Head of caudate nucleus (tissue), 42 donors: Measurements from ENCODE around the gene ERMARD.

Experiments used
- DNase-seq, 42 donors: peaks; one replicate each; pipeline versions ENCODE4 v3.0.0 to v3.0.0-alpha.2; 2020 to 2021; ENCODE audit warnings: mixed read lengths in 7 of 42
- intact Hi-C: fragments of 100-400 bp; cut with DNase I; formaldehyde crosslinking; loops from one replicate; pipeline ENCODE4 v1.15.0; 2022

ERMARD gene

DNA sequence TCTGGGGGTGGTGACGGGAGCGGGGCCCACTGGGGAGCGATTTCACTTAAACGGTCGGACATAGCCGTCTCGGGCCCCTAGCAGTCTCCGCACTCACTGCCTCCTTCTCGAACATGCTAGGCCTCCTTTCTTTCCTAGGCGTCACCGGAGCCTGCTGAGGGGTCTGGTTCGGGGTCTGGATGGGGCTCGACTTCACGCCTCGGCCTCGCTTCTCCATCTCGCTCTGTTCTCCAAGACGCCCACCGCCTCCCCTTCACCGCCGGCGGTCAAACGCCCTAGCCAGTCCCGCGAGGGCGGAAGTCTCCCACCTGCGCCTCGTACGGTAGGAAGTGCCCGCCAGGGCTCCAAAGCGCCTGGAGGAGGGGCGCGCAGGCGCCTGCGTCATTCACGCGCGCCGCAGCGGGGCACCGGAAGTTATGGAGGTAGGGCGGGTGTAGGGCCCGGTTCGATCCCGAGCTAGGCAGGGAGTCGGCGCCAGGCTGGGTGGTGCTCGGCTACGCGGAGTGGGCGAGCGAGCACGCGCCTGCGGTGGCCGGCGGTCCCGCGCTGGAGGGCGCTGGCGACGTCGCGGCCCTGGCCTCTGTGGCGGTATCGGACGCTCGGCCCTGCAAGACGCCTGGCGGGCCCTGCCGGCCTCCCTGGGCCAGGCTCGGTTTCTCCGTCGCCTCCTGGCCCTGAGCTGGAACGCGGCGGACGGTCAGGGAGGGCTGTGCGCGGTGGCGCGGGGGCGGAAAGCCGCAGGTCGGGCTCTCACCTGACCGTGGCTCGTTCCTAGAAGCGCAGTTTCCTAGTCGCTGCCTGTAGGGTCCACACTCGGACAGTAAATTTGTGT is at the start of gene ERMARD, which contains the start of gene DYNLT2:
Gene ERMARD, plus strand, starts transcription at position 381 of the 832 bp plus-strand sequence. Its CDS starts 36 bp downstream, at position 417.
Gene DYNLT2, minus strand, starts transcription at position 331 of the 832 bp plus-strand sequence. Its CDS starts 114 bp downstream, at position 217.
- peak; percentile 83 to 97 (median 94) for DNase-seq
- intact Hi-C loops, result loop anchor here (1.0 to 2.0 kb wide), 2 partner anchors 29 to 802 kb away; partner anchors contain the start of gene PSMB1

DNA sequence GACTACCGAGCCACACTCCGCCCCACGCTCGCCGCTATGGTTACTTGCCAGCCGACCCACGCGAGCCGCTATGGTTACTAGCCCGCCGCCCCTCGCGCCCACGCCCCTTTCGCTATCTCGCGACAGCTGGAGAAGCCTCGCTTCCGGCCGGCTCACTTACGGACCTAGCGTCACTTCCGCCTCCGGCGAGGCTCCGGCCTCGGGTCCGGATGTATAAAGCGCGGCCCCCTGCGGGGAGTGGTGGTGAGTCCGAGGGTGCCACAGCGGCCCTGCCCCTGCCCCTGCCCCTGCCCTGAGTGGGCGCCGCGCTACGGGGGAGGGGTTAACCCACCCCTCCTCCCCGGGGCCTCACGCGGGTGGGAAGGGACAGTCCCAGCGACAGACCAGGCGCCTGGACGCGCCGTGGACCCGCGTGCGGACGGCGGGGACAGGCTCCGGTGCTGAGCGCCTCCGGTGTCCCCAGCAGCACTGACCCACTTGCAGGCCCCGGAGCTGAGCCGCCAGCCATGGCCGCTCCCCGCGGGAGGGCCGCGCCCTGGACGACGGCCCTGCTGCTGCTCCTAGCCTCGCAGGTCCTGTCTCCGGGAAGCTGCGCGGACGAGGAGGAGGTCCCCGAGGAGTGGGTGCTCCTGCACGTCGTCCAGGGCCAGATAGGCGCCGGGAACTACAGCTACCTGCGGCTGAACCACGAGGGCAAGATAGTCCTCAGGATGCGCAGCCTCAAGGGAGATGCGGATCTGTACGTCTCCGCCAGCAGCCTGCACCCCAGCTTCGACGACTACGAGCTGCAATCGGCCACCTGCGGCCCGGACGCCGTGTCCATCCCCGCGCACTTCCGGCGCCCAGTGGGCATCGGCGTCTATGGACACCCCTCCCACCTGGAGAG is 49.2 kb upstream of the ERMARD start, which contains the start of the genes C6orf120 and WDR27:
Gene C6orf120, plus strand, starts transcription at position 173 of the 886 bp plus-strand sequence. Its CDS starts 334 bp downstream, at position 507.
Gene WDR27, minus strand, starts transcription at position 76 of the 886 bp plus-strand sequence. CDS start 13,024 bp downstream, outside the sequence.
- DNase-seq, result peak; percentile 91 to 99 (median 96)
- intact Hi-C loops, result no loop called here

DNA sequence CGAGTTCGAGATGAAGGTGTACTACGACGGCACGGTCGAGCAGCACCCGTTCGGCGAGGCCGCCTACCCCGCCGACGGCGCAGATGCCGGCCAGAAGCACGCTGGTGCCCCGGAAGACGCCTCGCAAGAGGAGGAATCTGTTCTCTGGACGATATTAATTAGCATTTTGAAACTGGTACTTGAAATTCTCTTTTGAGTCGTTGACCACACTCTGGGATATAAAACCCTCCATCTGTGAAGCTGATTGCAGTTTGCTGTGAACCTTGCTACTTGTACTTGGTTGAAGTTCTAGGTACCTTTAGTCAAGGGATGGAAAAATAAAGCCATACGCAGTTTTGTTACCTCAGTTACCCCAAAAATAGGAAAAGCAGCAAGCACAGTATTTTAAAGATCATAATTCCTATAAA is 48.6 kb upstream of the ERMARD start:
- DNase-seq, result no peak
- intact Hi-C loops, result no loop called here

DNA sequence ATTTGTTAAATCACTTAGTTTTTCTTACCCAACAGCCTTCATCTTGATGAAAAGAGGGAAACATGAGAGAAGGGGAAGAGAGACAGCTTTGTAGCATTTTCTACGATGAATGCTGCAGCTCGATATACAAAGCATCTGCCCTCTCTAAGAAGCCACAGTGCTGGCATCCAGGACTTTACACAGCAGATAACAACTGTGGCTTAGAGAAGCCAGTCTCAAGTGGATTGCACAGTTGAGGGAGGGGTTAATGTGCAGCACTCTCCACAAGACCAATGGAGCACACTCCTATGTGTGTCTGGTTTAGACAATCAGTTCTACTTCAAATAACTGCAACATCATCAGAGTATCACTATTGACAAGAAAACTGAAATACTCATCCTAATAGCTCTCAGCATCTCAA is 43.6 kb upstream of the ERMARD start:
- intact Hi-C loops, result no loop called here
- no peak for DNase-seq

DNA sequence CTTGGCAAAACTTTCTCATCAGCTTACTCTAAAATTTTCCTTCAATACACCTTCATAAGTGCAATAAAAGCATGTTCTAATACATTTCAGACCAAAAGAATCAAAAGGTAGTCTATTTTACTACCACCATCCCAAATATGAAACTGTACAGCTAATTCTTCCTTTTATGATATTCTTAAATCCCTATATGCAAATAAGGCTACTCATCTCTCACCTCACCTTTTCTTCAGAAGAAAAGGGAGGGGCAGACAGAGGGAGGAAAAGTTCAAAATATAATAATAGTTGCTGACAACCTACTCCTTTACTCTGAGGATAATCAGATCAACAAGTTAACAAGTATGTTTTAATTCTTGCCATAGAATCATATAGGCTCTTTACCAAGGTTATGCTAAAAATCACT is 42.1 kb upstream of the ERMARD start:
- DNase-seq, result no peak
- intact Hi-C loops, result no loop called here

DNA sequence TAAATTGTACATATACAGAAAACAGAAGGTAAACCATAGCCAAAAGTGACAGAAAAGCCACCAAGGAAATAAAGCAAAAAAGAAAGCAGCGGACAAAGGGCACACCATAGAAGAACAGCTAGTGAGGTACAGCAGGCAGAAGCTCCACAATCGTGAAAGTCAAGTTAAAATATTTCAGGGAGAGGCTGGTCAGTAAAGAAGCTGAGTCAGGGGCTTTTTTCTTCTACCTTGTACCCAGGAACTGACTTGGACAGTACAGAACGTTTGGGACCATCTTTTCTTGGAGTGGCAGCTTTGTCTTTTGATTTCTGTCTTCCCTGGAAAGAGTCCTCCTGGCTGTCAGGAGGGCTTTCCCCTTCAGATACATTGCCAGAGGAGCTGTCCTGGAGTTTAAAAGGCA is 41.4 kb upstream of the ERMARD start:
- no peak for DNase-seq
- intact Hi-C loops, result no loop called here

DNA sequence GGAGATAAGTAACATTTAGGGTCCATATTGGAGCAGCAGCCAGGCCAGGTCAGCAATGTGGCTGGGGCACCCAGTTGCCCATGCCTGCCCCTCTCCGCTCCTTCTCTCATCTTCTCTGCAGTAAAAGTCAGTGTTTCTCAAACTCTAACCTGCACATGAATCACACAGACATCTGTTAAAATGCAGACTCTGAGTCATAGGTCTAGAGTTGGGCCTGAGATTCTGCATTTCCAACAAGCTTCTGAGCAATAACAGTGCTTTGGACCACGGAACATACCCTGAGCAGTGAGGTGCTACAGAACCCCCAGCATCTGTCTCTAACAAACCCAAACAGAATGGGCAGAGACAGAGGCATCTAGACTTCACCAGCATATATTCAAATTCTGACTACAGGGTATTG is 37.2 kb upstream of the ERMARD start:
- DNase-seq, result no peak
- intact Hi-C loops, result no loop called here

DNA sequence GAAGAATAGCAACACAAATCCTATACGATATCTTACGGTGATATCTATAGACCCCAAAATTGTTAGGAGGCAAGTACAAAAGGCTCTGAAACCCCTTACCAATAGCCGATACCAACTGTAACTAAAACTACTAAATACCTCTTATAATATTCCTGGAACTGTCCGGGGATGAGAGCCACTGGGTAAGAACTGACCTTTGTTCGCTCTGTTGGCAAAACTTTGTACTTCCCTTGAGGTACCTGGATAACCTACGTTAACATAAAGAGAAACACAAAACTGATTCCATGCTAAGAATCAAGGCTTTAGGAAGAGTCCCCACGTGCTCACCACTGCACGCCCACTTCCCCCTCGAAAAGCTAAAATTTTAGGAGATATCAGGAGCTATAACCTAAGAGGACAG is 36.8 kb upstream of the ERMARD start:
- intact Hi-C loops, result no loop called here
- no peak for DNase-seq

DNA sequence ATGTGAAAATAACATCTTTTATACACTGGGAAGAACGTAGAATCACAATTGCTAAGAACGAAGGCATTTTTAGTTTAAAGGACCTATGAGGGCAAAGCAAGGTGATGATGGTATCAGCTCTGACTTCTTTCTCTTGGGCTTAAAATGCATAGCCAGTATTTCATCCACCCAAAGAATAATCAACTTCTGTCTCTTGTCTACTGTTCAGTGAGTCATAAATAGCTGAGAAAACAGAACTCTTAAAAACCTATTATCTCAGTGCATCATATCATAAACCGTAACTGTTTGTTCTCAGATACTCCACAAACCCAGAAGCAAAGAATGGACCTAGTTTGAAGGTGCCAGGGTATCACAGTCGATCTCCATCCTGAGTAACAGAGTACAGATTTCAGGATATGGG is 32.3 kb upstream of the ERMARD start:
- no peak for DNase-seq
- intact Hi-C loops, result no loop called here

DNA sequence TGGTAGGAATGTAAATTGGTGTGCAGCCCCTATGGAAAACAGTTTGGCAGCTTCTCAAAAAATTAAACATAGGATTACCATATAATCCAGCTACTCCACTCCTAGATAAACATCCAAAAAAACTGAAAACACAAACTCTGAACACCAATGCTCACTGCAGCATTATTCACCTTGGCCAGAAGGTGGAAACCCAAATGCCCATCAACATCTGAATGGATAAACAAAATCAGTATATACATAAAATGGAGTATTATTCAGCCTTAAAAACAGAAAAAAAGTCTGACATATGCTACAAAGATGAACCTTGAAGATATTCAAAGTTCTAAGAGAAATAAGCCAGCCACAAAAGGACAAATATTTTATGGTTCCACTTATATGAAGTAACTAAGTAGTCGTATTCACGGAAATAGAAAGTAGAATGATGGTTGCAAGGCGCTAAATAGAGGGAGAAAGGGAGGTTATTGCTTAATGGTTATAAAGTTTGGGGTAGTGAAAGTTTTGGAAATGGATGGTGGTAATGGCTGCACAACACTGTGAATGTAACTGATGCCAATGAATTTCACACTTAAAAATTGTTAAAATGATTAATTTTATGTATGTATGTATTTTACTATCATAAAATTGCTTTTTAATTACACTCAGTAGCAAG is 31.1 kb upstream of the ERMARD start:
- no peak for DNase-seq
- intact Hi-C loops, result no loop called here

DNA sequence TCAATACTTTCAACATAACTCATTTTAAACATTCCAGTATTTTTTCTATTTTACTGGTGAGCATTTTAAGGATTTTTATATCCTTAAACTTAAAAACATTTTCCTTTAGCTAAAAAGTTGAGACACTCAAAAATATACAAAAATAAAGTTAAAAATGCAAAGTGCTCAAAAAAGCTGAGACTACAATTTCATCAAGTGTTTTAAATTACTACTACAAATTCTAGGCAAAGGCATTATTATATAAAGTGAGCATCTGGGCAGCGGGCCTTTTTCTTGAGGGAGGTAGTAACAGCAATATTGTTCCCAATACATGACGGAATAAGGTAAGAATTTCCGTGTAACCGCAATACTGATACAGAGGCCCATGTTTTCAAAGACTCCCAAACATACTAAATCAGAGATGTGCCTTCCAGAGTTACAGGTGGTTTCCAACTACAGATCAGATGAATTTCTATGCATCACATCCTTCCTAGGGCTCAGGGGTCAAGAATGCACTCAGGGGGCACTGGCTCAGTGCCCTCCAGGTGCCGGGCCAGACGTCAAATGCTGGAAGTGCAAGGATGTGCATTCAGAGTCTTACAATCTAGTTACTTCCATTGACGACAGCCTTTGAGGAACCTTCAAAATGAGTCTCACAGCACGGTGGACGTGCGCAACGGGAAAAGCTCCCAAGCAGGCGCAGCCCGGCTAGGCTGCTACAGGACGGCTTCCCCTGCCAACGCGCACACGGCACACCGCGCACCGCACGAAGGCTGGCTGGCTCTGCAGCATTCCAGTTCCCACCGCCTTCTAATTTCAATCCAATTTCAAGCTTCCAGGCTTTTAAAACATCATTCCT is 28.8 kb upstream of the ERMARD start:
- peak in 38 of 42 donors; percentile 9 to 63 (median 34) for DNase-seq
- intact Hi-C loops, result loop anchor here (2.0 kb wide), 1 partner anchor 30 kb away; no protein-coding TSS in a partner anchor

DNA sequence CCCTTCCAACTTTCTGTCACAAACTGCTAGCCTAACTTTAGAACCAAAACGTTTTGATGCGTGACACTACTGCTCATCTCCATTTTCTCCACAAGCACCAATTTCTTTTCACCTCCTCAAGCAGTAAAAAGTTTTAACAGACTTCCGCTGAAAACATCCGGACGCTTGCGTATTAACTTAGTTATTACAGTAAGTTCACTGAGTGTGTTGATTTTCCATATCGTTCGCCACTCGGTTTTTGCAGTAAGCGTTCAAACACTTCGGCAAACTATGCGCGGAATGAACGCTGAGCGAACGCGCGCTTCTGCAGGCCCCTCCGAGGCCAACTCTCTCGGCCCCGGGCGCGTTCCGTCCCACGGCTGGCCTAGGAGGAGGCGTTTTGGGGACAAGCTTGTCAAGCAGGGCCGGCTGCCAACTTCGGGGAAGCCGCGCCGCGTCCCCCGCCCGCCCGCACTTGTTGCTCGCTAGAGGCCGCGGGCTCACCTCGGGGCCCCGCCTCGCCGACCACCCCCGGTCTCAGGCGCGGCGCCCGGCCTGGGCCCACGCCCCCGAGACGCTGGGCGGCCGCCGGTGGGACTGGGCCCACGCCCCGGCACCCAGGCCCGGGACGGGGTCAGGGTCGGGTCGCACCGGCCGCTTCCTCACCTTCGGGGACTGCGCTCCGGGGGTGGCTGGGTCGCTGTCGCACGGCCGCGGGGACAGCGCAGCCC is 28.1 kb upstream of the ERMARD start:
- peak; percentile 44 to 90 (median 78) for DNase-seq
- intact Hi-C loops, result loop anchor here (2.0 kb wide), 1 partner anchor 29 kb away; no protein-coding TSS in a partner anchor

DNA sequence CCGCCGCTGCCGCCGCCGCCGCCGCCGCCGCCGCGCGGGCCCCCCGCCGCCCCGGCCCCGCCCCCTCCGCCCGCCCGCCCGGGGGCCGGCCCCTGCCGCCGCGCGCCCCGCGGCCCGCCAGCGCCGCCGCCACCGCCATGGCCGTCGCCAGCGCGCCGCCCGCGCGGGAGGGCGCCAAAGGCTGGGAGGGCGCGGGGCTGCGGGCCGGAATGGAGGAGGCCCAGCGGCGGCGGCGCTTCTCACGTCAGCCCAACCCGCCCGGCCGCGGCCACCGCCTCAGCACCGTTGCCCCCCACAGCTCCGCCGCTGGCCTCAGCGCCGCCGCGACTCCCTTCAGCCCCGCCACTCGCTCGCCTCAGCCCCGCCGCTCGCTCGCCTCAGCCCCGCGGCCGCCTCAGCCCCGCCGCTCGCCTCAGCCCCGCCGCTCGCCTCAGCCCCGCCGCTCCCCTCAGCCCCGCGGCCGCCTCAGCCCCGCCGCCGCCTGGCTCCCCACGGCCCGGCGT is 27.4 kb upstream of the ERMARD start:
- DNase-seq, result peak in 37 of 42 donors; percentile 2 to 74 (median 43)
- intact Hi-C loops, result loop anchor here (2.0 kb wide), 1 partner anchor 29 kb away; no protein-coding TSS in a partner anchor

DNA sequence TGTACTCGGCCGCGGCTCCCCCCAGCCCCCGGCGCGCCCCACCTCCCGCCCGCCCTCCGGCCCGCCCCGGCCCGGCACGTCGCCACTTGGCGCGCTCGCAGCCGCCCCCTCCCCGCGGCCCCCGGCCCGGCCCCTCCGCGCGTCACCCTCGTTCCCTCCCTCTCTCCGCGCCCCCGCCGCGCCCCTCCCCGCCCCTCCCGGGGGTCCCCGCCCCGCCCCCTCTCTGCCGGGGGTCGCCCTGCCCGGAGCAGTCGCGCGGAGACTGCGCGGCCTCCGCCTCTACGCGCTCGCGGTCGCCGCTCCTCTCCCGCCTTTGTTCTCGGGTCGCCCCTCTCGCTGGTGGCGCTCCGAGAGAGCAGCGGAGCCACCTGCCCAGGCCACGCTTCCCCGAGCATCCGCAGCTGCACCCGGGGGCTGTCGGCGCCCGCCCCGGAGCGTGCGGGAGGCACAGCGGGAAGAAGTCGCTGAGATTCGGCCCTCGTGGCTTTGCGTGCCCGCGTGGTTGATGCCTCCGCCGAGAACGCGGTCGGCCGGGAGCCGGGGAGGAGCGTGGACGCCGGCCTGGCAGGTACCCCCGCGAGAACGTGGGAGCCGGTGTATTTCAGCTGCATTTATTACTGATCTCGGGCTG is 26.8 kb upstream of the ERMARD start, which contains the start of gene PHF10:
Gene PHF10, minus strand, starts transcription at position 7 of the 631 bp plus-strand sequence. CDS start 569 bp downstream, outside the sequence.
- intact Hi-C loops, result no loop called here
- peak in 41 of 42 donors; percentile 32 to 80 (median 65) for DNase-seq

DNA sequence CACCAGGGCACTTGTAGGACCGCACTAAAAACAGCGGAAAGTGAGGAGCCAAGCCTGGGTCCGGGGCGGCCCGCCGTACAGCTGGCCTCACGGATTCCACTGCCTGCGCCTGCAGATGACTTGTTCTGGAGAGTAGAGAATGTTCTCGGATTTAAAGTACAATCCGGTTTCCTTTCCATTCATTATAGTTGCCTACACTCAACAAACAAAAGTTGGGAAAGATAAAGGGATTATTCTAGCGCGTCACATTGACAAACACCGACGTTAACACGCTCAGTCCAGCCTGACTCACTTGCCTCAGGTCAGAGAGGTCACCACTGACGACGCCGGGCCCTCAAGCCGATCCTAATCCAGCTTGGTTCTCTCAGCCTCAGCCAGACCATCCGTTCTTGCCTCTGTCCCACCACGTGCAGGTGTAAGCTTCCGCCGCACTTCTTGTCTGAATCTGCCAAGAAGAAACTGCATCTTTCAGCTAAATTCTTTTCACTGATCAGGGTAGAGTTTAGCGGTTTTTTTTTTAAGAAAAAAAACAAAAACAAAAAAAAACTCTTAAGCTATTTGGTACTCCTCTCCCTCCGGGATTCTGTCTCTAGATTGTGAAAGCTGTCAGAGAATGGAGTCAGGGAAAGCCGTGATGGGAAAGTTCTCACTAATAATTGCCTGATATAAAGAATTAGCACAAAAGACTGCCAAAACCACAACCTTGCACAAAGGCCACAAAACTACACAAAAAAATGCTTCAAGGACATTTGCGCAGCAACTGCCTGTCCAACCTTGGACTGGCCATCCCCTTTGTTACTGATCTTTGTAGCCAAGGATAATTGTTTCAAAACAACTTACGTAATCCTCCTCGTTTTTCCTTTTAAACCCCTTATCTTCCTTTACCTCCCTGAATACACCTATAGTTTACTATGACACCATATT is 26.0 kb upstream of the ERMARD start:
- peak in 41 of 42 donors; percentile 14 to 74 (median 41) for DNase-seq
- intact Hi-C loops, result no loop called here
